Measurements from ENCODE around the gene BNIP5.

The BNIP5 gene

DNA sequence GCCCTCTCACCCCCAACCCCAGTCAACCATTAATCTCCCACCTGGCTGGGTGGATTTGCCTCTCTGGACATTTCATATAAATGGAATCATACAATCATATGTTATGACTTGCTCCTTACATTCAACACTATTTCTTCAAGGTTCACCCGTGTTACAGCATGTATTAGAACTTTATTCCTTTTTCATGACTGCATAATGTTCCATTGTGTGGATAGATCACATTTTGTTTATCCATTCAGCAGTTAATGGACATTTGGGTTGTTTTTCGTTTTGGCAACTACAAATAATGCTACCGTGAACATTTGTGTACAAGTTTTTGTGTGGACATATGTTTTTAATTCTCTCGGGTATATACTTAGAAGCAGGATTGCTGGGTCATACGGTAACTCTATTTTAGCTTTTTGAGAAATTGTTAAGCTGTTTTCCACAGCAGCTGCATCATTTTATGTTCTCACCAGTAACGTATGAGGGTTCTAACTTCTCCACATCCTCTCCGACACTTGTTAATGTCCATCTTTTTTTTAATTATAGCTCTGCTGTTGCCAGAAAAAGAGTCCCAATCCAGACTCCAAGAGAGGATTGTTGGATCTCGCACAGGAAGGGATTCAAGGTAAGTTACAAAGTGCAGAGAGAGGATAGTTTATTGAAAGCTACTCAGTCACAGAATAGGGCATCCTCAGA, 15.9 kb upstream of the BNIP5 start:
- Histone ChIP-seq H3K4me3 (ENCODE audit: low read length) (no peak overlapping the region), H2AFZ (ENCODE audit: low read depth, low read length) (no peak overlapping the region), H3K4me2 (ENCODE audit: low read length) (no peak overlapping the region), H3K79me2 (ENCODE audit: low read length) (no peaks in the 10 kb centered on the region), H3K27me3 (ENCODE audit: low read depth, low read length) (peaks cover 5% of the 10 kb centered on the region; the same call in 1 of the 2 replicates), H3K4me1 (ENCODE audit: low read length) (peaks cover 8% of the 10 kb centered on the region; the same call in 1 of the 2 replicates), H3K36me3 (replicated peaks; ENCODE audit: low read depth, low read length) (no peaks in the 10 kb centered on the region), H3K27ac (ENCODE audit: low read length) (no peak overlapping the region), H3K9ac (ENCODE audit: low read length) (no peak overlapping the region), H4K20me1 (ENCODE audit: insufficient read depth, low read length) (no peaks in the 10 kb centered on the region), H3K9me3 (ENCODE audit: insufficient read depth, low read length) (peaks cover 6% of the 10 kb centered on the region; the same call in 1 of the 2 replicates)
- TF ChIP-seq, protein P1, sequence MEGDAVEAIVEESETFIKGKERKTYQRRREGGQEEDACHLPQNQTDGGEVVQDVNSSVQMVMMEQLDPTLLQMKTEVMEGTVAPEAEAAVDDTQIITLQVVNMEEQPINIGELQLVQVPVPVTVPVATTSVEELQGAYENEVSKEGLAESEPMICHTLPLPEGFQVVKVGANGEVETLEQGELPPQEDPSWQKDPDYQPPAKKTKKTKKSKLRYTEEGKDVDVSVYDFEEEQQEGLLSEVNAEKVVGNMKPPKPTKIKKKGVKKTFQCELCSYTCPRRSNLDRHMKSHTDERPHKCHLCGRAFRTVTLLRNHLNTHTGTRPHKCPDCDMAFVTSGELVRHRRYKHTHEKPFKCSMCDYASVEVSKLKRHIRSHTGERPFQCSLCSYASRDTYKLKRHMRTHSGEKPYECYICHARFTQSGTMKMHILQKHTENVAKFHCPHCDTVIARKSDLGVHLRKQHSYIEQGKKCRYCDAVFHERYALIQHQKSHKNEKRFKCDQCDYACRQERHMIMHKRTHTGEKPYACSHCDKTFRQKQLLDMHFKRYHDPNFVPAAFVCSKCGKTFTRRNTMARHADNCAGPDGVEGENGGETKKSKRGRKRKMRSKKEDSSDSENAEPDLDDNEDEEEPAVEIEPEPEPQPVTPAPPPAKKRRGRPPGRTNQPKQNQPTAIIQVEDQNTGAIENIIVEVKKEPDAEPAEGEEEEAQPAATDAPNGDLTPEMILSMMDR (IDR thresholded peaks at IDR 0.05; ENCODE audit: low read depth, low read length): no peak
- TF ChIP-seq EZH2phosphoT487 (IDR thresholded peaks at IDR 0.05; ENCODE audit: low read depth): no peak

DNA sequence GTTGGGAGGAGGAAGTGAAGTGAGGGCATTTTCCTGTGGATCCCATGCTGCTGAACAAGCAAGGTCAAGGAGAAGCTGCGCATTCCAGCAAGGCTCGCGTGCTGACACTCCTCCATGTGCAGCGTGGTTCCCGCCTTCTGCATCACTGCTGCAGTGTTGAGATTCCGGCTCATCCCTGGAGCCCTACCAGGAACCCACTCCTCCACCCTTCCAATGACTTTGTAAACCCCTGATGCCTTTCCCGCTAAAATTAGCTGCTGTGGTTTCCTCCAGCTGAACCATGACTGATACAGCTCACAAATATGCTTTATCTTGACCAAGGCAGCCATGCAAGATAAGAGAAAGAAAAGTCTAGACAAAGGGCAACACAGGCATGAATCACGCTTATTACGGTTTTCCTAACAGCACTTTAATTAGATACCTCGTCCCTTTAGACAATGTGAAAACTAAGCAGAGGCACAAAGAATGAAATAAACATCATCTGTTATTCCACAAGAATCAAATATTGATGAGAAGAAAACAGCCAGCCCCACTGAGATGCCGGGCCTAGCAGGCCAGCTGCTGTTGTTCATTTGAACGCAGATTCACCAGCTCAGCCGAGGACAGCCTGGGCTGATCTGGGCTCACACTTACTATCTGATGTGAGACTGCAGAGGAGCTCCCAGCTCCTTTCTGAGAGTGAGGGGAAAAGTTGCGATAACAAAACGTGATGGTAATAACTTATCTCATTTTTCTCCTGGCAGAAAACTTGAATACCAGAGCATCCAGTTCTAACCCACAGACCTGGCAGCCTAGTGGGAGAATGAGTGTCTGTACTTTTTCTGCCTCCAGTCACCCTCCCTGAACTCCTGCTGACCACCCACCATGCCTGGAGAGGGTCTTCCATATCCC, 14.2 kb upstream of the BNIP5 start:
- Histone ChIP-seq H3K4me3 (ENCODE audit: low read length) (no peak overlapping the region), H3K9me3 (ENCODE audit: insufficient read depth, low read length) (peaks cover 6% of the 10 kb centered on the region; the same call in 1 of the 2 replicates), H3K4me2 (ENCODE audit: low read length) (no peak overlapping the region), H3K4me1 (ENCODE audit: low read length) (peaks cover 7% of the 10 kb centered on the region; the same call in 1 of the 2 replicates), H3K27ac (ENCODE audit: low read length) (no peak overlapping the region), H3K36me3 (replicated peaks; ENCODE audit: low read depth, low read length) (no peaks in the 10 kb centered on the region), H4K20me1 (ENCODE audit: insufficient read depth, low read length) (no peaks in the 10 kb centered on the region), H3K79me2 (ENCODE audit: low read length) (no peaks in the 10 kb centered on the region), H3K9ac (ENCODE audit: low read length) (no peak overlapping the region), H3K27me3 (ENCODE audit: low read depth, low read length) (peaks cover 5% of the 10 kb centered on the region; the same call in 1 of the 2 replicates), H2AFZ (ENCODE audit: low read depth, low read length) (no peak overlapping the region)
- TF ChIP-seq, protein P1 (IDR thresholded peaks at IDR 0.05; ENCODE audit: low read depth, low read length): no peak

DNA sequence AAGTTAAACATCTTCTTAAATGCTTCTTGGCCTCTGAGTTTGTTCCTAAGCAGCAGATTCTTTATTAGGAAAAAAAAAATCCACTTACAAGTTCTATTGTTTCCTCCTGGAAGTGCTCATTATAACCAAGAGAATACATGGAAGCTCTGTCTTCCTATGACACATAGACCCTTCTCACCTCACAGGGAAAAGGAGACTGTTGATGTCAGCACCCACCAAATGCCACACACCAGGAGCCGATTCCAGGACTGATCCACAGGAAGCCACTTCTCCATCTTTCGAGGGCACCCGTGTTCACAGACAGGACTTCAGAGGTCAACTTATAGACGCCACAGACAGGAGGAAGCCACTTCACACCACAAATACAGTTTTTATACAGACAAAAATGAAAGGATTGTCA, 13.4 kb upstream of the BNIP5 start:
- Histone ChIP-seq H3K4me3 (ENCODE audit: low read length) (no peak overlapping the region), H3K4me2 (ENCODE audit: low read length) (no peak overlapping the region), H2AFZ (ENCODE audit: low read depth, low read length) (no peak overlapping the region), H3K9ac (ENCODE audit: low read length) (no peak overlapping the region), H3K79me2 (ENCODE audit: low read length) (no peaks in the 10 kb centered on the region), H3K36me3 (replicated peaks; ENCODE audit: low read depth, low read length) (no peaks in the 10 kb centered on the region), H3K27me3 (ENCODE audit: low read depth, low read length) (peaks cover 5% of the 10 kb centered on the region; the same call in 1 of the 2 replicates), H3K4me1 (ENCODE audit: low read length) (peaks cover 6% of the 10 kb centered on the region; the same call in 1 of the 2 replicates), H3K9me3 (ENCODE audit: insufficient read depth, low read length) (peaks cover 6% of the 10 kb centered on the region; the same call in 1 of the 2 replicates), H4K20me1 (ENCODE audit: insufficient read depth, low read length) (no peaks in the 10 kb centered on the region), H3K27ac (ENCODE audit: low read length) (no peak overlapping the region)
- TF ChIP-seq EZH2phosphoT487 (IDR thresholded peaks at IDR 0.05; ENCODE audit: low read depth): no peak
- TF ChIP-seq, protein P1 (IDR thresholded peaks at IDR 0.05; ENCODE audit: low read depth, low read length): no peak

DNA sequence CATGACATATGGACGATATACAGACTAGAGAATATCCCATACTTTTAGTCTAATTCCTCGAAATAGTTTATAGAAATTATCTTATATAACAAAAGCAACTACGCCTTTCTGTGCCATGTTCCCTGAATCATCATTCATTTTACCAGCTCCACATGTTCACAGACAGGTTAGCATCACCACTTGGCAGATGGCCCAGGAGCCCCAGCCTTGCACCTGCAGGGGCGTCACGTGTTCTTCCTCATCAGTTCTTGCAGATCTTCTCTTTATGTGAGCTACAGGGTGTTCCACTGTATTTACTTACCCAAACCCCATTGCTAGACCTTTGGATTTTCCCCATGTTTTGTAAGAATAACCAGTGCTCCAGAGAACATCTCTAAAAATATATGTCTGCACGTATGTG, 12.6 kb upstream of the BNIP5 start:
- peaks cover 6% of the 10 kb centered on the region; the same call in 1 of the 2 replicates for H3K9me3 ChIP-seq (ENCODE audit: insufficient read depth, low read length)
- H4K20me1 ChIP-seq (ENCODE audit: insufficient read depth, low read length): no peaks in the 10 kb centered on the region
- peaks cover 6% of the 10 kb centered on the region; the same call in 1 of the 2 replicates for H3K4me1 ChIP-seq (ENCODE audit: low read length)
- H3K4me2 ChIP-seq (ENCODE audit: low read length): no peak overlapping the region
- no peak overlapping the region for H3K27ac ChIP-seq (ENCODE audit: low read length)
- peaks cover 5% of the 10 kb centered on the region; the same call in 1 of the 2 replicates for H3K27me3 ChIP-seq (ENCODE audit: low read depth, low read length)
- H3K36me3 ChIP-seq (replicated peaks; ENCODE audit: low read depth, low read length): no peaks in the 10 kb centered on the region
- H3K4me3 ChIP-seq (ENCODE audit: low read length): no peak overlapping the region
- TF ChIP-seq, protein P1 (IDR thresholded peaks at IDR 0.05; ENCODE audit: low read depth, low read length): no peak
- TF ChIP-seq EZH2phosphoT487 (IDR thresholded peaks at IDR 0.05; ENCODE audit: low read depth): no peak
- H3K79me2 ChIP-seq (ENCODE audit: low read length): no peaks in the 10 kb centered on the region
- H2AFZ ChIP-seq (ENCODE audit: low read depth, low read length): no peak overlapping the region
- no peak overlapping the region for H3K9ac ChIP-seq (ENCODE audit: low read length)
